Right forelimb (tissue), 1 donor: ENCODE results near the gene INSC.

Source experiments
- DNase-seq: peaks from one replicate; pipeline ENCODE4 v3.0.0-alpha.2; 2018

INSC gene

GRCh38 chr11:15224466-15224865, 109.7 kb downstream of the INSC start:
- no peak for DNase-seq

GRCh38 chr11:15227011-15227410, 112.3 kb downstream of the INSC start:
- DNase-seq = no peak

GRCh38 chr11:15228331-15228849, 113.7 kb downstream of the INSC start:
- DNase-seq = no peak

- no peak for DNase-seq
Measured at GRCh38 chr11:15229069-15229468, 114.3 kb downstream of the INSC start.

GRCh38 chr11:15232496-15232895, 117.8 kb downstream of the INSC start:
- DNase-seq = no peak

- DNase-seq = no peak
Measured at GRCh38 chr11:15233371-15234165, 118.8 kb downstream of the INSC start.

- no peak for DNase-seq
Measured at GRCh38 chr11:15234796-15235195, 120.1 kb downstream of the INSC start.

GRCh38 chr11:15236559-15236958, 121.8 kb downstream of the INSC start:
- no peak for DNase-seq

- no peak for DNase-seq
Measured at GRCh38 chr11:15238856-15239255, 124.1 kb downstream of the INSC start.

GRCh38 chr11:15248749-15249148, 134.0 kb downstream of the INSC start:
- no peak for DNase-seq

- no peak for DNase-seq
Measured at GRCh38 chr11:15258433-15259165, 143.9 kb downstream of the INSC start.

- DNase-seq = no peak
Measured at GRCh38 chr11:15266999-15267398, 152.3 kb downstream of the INSC start.

- no peak for DNase-seq
Measured at GRCh38 chr11:15268598-15268997, 153.9 kb downstream of the INSC start.

- DNase-seq = no peak
Measured at GRCh38 chr11:15275141-15275540, 160.4 kb downstream of the INSC start.

GRCh38 chr11:15276621-15277020, 161.9 kb downstream of the INSC start:
- DNase-seq = no peak

- no peak for DNase-seq
Measured at GRCh38 chr11:15278128-15278527, 163.4 kb downstream of the INSC start.

GRCh38 chr11:15280393-15280792, 165.7 kb downstream of the INSC start:
- no peak for DNase-seq

GRCh38 chr11:15282754-15283153, 168.0 kb downstream of the INSC start:
- no peak for DNase-seq

- no peak for DNase-seq
Measured at GRCh38 chr11:15286465-15286864, 171.7 kb downstream of the INSC start.

GRCh38 chr11:15288863-15289262, 174.1 kb downstream of the INSC start:
- no peak for DNase-seq

GRCh38 chr11:15289723-15290122, 175.0 kb downstream of the INSC start:
- DNase-seq = no peak

- no peak for DNase-seq
Measured at GRCh38 chr11:15291885-15292284, 177.2 kb downstream of the INSC start.

GRCh38 chr11:15293975-15294620, 179.4 kb downstream of the INSC start:
- no peak for DNase-seq

GRCh38 chr11:15295695-15296094, 181.0 kb downstream of the INSC start:
- no peak for DNase-seq
